H1 (cell line): ENCODE measurements around the gene CCDC38. TPM values are rescaled to one million over a fixed set of nuclear protein-coding genes. Genes with fewer than 3 reads are reported as not detected.
"Not testable (repeated sequence)": the region's sequence is repeated elsewhere in the genome, so short reads cannot be mapped to it uniquely, and the experiment has no call there.

ENCODE experiments used
- CTCF ChIA-PET: fragments of 300-600 bp; sonication (Branson Sonifier 250); formaldehyde crosslinking; loops from one replicate; lab custom pipeline; 2021; ENCODE audit not compliant: partially characterized antibody; lab: Charles Lee
- POLR2A ChIA-PET: fragments of 300-600 bp; sonication (Branson Sonifier 250); formaldehyde crosslinking; loops from one replicate; lab custom pipeline; 2021; ENCODE audit warnings: inconsistent platforms; ENCODE audit not compliant: partially characterized antibody; lab: Charles Lee
- DNase-seq, 2 experiments: peaks; one replicate each; pipeline versions ENCODE4 v3.0.0 to v3.0.0-alpha.2; 2010 to 2022; ENCODE audit warnings: low spot score in 2 of 2, low read depth in 1 of 2, mixed read lengths in 1 of 2
- FAIRE-seq: peaks from 2 replicates; lab custom pipeline; 2011; peaks lifted over from hg19 to GRCh38; lab: Jason Lieb, UNC
- H2AFZ ChIP-seq: 2 replicates; pipeline ENCODE4 v1.8.1; 2012; ENCODE audit warnings: low read length, inconsistent platforms
- H2AK5ac ChIP-seq: 2 replicates; pipeline ENCODE4 v1.6.1; 2013; ENCODE audit warnings: low read depth, low read length
- H2BK120ac ChIP-seq: replicated peaks from 2 replicates; pipeline ENCODE3; 2013; ENCODE audit warnings: low read depth, low read length, inconsistent platforms
- H2BK12ac ChIP-seq: 2 replicates; pipeline ENCODE4 v1.6.1; 2013; ENCODE audit warnings: low read depth, low read length
- H2BK15ac ChIP-seq: 2 replicates; pipeline ENCODE4 v1.6.1; 2013; ENCODE audit warnings: low read length
- H2BK20ac ChIP-seq: 2 replicates; pipeline ENCODE4 v1.6.1; 2013; ENCODE audit warnings: low read length
- H2BK5ac ChIP-seq: 2 replicates; pipeline ENCODE4 v1.6.1; 2013; ENCODE audit warnings: low read depth, low read length
- H3K14ac ChIP-seq: 2 replicates; pipeline ENCODE4 v1.6.1; 2013; ENCODE audit warnings: inconsistent platforms; ENCODE audit not compliant: insufficient read length
- H3K18ac ChIP-seq: 2 replicates; pipeline ENCODE4 v1.6.1; 2013; ENCODE audit warnings: low read length; ENCODE audit errors: extremely low read depth
- H3K23ac ChIP-seq: 2 replicates; pipeline ENCODE4 v1.6.1; 2013; ENCODE audit warnings: inconsistent platforms; ENCODE audit not compliant: insufficient read length
- H3K23me2 ChIP-seq: 2 replicates; pipeline ENCODE4 v1.6.1; 2013; ENCODE audit warnings: low read depth, low read length
- H3K27ac ChIP-seq: 2 replicates; pipeline ENCODE4 v1.6.1; 2011; ENCODE audit warnings: low read depth, low read length, inconsistent platforms
- H3K27me3 ChIP-seq, 4 experiments: replicated peaks in 1 of 4; 1 replicate in 1 of 4; 2 replicates in 3 of 4; pipeline versions ENCODE4 v1.6.1 to v1.8.1; 2011 to 2013; ENCODE audit warnings: low read length in 3 of 4, mild to moderate bottlenecking in 3 of 4, inconsistent platforms in 2 of 4, mixed read lengths in 2 of 4, moderate library complexity in 1 of 4; ENCODE audit not compliant: control insufficient read depth in 3 of 4, insufficient read depth in 3 of 4; ENCODE audit errors: extremely low read depth in 1 of 4
- H3K36me3 ChIP-seq, 4 experiments: 2 replicates each; pipeline versions ENCODE4 v1.6.1 to v1.8.1; 2011 to 2013; ENCODE audit warnings: mild to moderate bottlenecking in 4 of 4, low read length in 3 of 4, moderate library complexity in 2 of 4, control low read depth in 1 of 4, inconsistent platforms in 1 of 4; ENCODE audit not compliant: insufficient read depth in 4 of 4, control insufficient read depth in 2 of 4
- H3K4ac ChIP-seq: replicated peaks from 2 replicates; pipeline ENCODE3; 2013; ENCODE audit warnings: low read length, low read depth, mixed read lengths, inconsistent platforms; ENCODE audit not compliant: insufficient read length
- H3K4me1 ChIP-seq, 4 experiments: replicated peaks in 1 of 4; 1 replicate in 1 of 4; 2 replicates in 3 of 4; pipeline versions ENCODE4 v1.6.1 to v1.8.1; 2011 to 2013; ENCODE audit warnings: low read length in 3 of 4, inconsistent platforms in 2 of 4, mixed read lengths in 1 of 4; ENCODE audit not compliant: insufficient read depth in 4 of 4, control insufficient read depth in 3 of 4
- H3K4me2 ChIP-seq, 2 experiments: 2 replicates each; pipeline versions ENCODE4 v1.6.1 to v1.8.1; 2011 to 2013; ENCODE audit warnings: low read depth in 2 of 2, low read length in 2 of 2, control low read depth in 1 of 2, inconsistent platforms in 1 of 2, mild to moderate bottlenecking in 1 of 2; ENCODE audit not compliant: insufficient read depth in 1 of 2
- H3K4me3 ChIP-seq, 4 experiments: fragments of 200-600, 300-600 bp in 1 of 4; sonication (generic), shearing (Covaris generic), sonication (Bioruptor Twin) in 1 of 4; 2 replicates each; pipeline versions ENCODE4 v1.5.1 to v1.8.1; 2011 to 2016; ENCODE audit warnings: low read length in 4 of 4, low read depth in 3 of 4, control low read depth in 2 of 4, inconsistent platforms in 2 of 4, mild to moderate bottlenecking in 2 of 4, mixed read lengths in 1 of 4, moderate library complexity in 1 of 4; ENCODE audit not compliant: insufficient read depth in 2 of 4; ENCODE audit errors: extremely low read depth in 1 of 4
- H3K56ac ChIP-seq: replicated peaks from 2 replicates; pipeline ENCODE3; 2013; ENCODE audit warnings: low read depth, mild to moderate bottlenecking, mixed read lengths, low read length, inconsistent platforms; ENCODE audit not compliant: insufficient read length
- H3K79me1 ChIP-seq: 2 replicates; pipeline ENCODE4 v1.6.1; 2013; ENCODE audit warnings: low read depth, low read length, control low read depth
- H3K79me2 ChIP-seq, 2 experiments: 2 replicates each; pipeline versions ENCODE4 v1.6.1 to v1.8.1; 2012 to 2013; ENCODE audit warnings: low read length in 2 of 2, mild to moderate bottlenecking in 2 of 2, inconsistent platforms in 1 of 2; ENCODE audit not compliant: insufficient read depth in 2 of 2, control insufficient read depth in 1 of 2
- H3K9ac ChIP-seq, 4 experiments: replicated peaks in 1 of 4; 1 replicate in 1 of 4; 2 replicates in 3 of 4; pipeline versions ENCODE4 v1.6.1 to v1.8.1; 2011 to 2013; ENCODE audit warnings: low read depth in 3 of 4, low read length in 3 of 4, control low read depth in 2 of 4, mild to moderate bottlenecking in 2 of 4, moderate library complexity in 2 of 4, inconsistent platforms in 1 of 4; ENCODE audit errors: extremely low read depth in 1 of 4
- H3K9me3 ChIP-seq, 2 experiments: 2 replicates each; pipeline versions ENCODE4 v1.6.1 to v1.8.1; 2012 to 2013; ENCODE audit warnings: mild to moderate bottlenecking in 2 of 2, moderate library complexity in 2 of 2, control low read depth in 1 of 2, inconsistent platforms in 1 of 2, low read depth in 1 of 2, low read length in 1 of 2, mixed read lengths in 1 of 2; ENCODE audit not compliant: insufficient read depth in 2 of 2
- H4K20me1 ChIP-seq, 2 experiments: replicated peaks in 1 of 2; 2 replicates each; pipeline versions ENCODE3 to v1.8.1; 2011 to 2013; ENCODE audit warnings: inconsistent platforms in 2 of 2, low read length in 2 of 2, mild to moderate bottlenecking in 1 of 2; ENCODE audit not compliant: insufficient read depth in 2 of 2, control insufficient read depth in 1 of 2
- H4K5ac ChIP-seq: 2 replicates; pipeline ENCODE4 v1.6.1; 2013; ENCODE audit warnings: low read length, low read depth, mixed read lengths, inconsistent platforms; ENCODE audit not compliant: insufficient read length
- H4K8ac ChIP-seq: 2 replicates; pipeline ENCODE4 v1.8.0; 2013; ENCODE audit warnings: mild to moderate bottlenecking, moderate library complexity, low read length, inconsistent platforms; ENCODE audit not compliant: insufficient read depth; ENCODE audit errors: extremely low read depth
- H4K91ac ChIP-seq: replicated peaks from 2 replicates; pipeline ENCODE3; 2013; ENCODE audit warnings: low read length, mixed read lengths, inconsistent platforms; ENCODE audit not compliant: insufficient read length
- E2F6 ChIP-seq: IDR thresholded peaks from 2 replicates; pipeline ENCODE4 v1.6.1; 2012; ENCODE audit warnings: inconsistent platforms
- WGBS, 2 experiments: shearing (Covaris generic) in 1 of 2; methylation state at CpG; one replicate each; pipeline versions ENCODE4 v1.1.6 to v1.1.7; 2013 to 2015; ENCODE audit warnings: low lambda C conversion rate in 2 of 2, mixed read lengths in 2 of 2, inconsistent platforms in 1 of 2, low coverage in 1 of 2, missing lambda C conversion rate in 1 of 2; ENCODE audit not compliant: insufficient replicate concordance in 2 of 2, insufficient coverage in 1 of 2, insufficient read length in 1 of 2; ENCODE audit errors: extremely low coverage in 1 of 2, missing lambda C conversion rate in 1 of 2; 5-methylcytosine and 5-hydroxymethylcytosine counted together
- polyA plus RNA-seq, 7 experiments: library from polyadenylated mRNA; depleted of rRNA in 3 of 7; stranded (reverse) in 5 of 7; unstranded in 2 of 7; fragments of >200 nt in 5 of 7; fragments of 200-250 nt in 2 of 7; gene quantifications; 1 replicate in 5 of 7; 2 replicates in 1 of 7; 4 replicates in 1 of 7; pipeline versions ENCODE4 v1.2.1 to v1.2.3, GENCODE V29; 2011 to 2013; ENCODE audit warnings: missing spikeins in 2 of 7, mixed read lengths in 2 of 7
- total RNA-seq: library from RNA; stranded (reverse); fragmentation: NEBNext Ultra II Directional; extraction: Animal tissue kit (Norgen Biotek cat#: 25700); gene quantifications from 2 replicates; pipeline ENCODE4 v1.2.1, GENCODE V29; 2021

CCDC38 gene
- total and polyA plus RNA-seq, 2 of the 8 experiments (the other 6 are each of a cell fraction or from before 2014, with no cell fraction given) = not detected

GRCh38 chr12:95969116-95969515 lies 26.7 kb upstream of the CCDC38 start:
- H2AFZ ChIP-seq, H2BK12ac ChIP-seq, H3K23me2 ChIP-seq, H4K20me1 ChIP-seq, H3K27ac ChIP-seq, H3K9ac ChIP-seq, H3K4me1 ChIP-seq, H3K79me2 ChIP-seq, H3K4ac ChIP-seq, H2BK120ac ChIP-seq, POLR2A ChIA-PET, H3K27me3 ChIP-seq, H4K5ac ChIP-seq, FAIRE-seq, H3K79me1 ChIP-seq, H2BK5ac ChIP-seq, H3K18ac ChIP-seq, H3K14ac ChIP-seq, H3K36me3 ChIP-seq, H3K4me2 ChIP-seq, H3K56ac ChIP-seq, H2AK5ac ChIP-seq, H3K23ac ChIP-seq, H3K9me3 ChIP-seq, H3K4me3 ChIP-seq, H4K91ac ChIP-seq, DNase-seq, H2BK15ac ChIP-seq, H2BK20ac ChIP-seq: not testable (repeated sequence)
- 95% methylated on average over 11 of the region's 28 CpGs; no CpG with 5 or more reads in 1 of the 2 experiments for WGBS, 2 experiments
- peak; percentile 23; the same call in 1 of the 2 replicates for TF ChIP-seq E2F6
- CTCF ChIA-PET = interaction anchor here (4.5 kb wide), 1 partner anchor 11 kb away, joined by 29 read pairs; no protein-coding TSS in a partner anchor
- peak overlapping the region; percentile 77 for H4K8ac ChIP-seq
